Activated CD4-positive, alpha-beta T cell treated with anti-CD3 and anti-CD28 coated beads for 48 hours (primary cell): ENCODE results near the gene DMRTB1.

ENCODE experiments used
- DNase-seq: peaks from one replicate; pipeline ENCODE4 v3.0.0-alpha.2; 2020

The DMRTB1 gene

GRCh38 chr1:53438427-53439336 lies 20.5 kb upstream of the DMRTB1 start:
- no peak for DNase-seq

GRCh38 chr1:53439337-53440207 lies 19.6 kb upstream of the DMRTB1 start:
- DNase-seq = no peak

GRCh38 chr1:53440633-53441032 lies 18.6 kb upstream of the DMRTB1 start:
- no peak for DNase-seq

- DNase-seq = no peak
These were observed 16.9 kb upstream of the DMRTB1 start for GRCh38 chr1:53442299-53442698.

GRCh38 chr1:53446051-53446450 lies 13.1 kb upstream of the DMRTB1 start:
- no peak for DNase-seq

GRCh38 chr1:53447413-53447812 lies 11.8 kb upstream of the DMRTB1 start:
- DNase-seq = no peak

GRCh38 chr1:53448241-53448841 lies 10.9 kb upstream of the DMRTB1 start:
- DNase-seq = no peak

- no peak for DNase-seq
These were observed 10.2 kb upstream of the DMRTB1 start for GRCh38 chr1:53449021-53449420.

- DNase-seq = no peak
These were observed 9.5 kb upstream of the DMRTB1 start for GRCh38 chr1:53449693-53450092.

- DNase-seq = peak; percentile 26
These were observed 9.0 kb upstream of the DMRTB1 start for GRCh38 chr1:53450225-53450624.

- no peak for DNase-seq
These were observed 5.2 kb upstream of the DMRTB1 start for GRCh38 chr1:53454019-53454418.

- no peak for DNase-seq
These were observed 3.7 kb upstream of the DMRTB1 start for GRCh38 chr1:53455364-53455991.

- DNase-seq = no peak
These were observed 565 bp upstream of the DMRTB1 start for GRCh38 chr1:53458634-53459033.

GRCh38 chr1:53460211-53460634 lies 1.0 kb downstream of the DMRTB1 start:
- DNase-seq = no peak

GRCh38 chr1:53460666-53461322 lies 1.6 kb downstream of the DMRTB1 start:
- no peak for DNase-seq

- DNase-seq = no peak
These were observed 2.3 kb downstream of the DMRTB1 start for GRCh38 chr1:53461323-53462044.

- no peak for DNase-seq
These were observed 3.0 kb downstream of the DMRTB1 start for GRCh38 chr1:53462193-53462592.

GRCh38 chr1:53462769-53463501 lies 3.7 kb downstream of the DMRTB1 start:
- no peak for DNase-seq

- DNase-seq = no peak
These were observed 5.0 kb downstream of the DMRTB1 start for GRCh38 chr1:53463961-53464899.
